Effector CD4-positive, alpha-beta T cell (primary cell): ENCODE results near the gene TRMT2A.
"Not testable (repeated sequence)": the region's sequence is repeated elsewhere in the genome, so short reads cannot be mapped to it uniquely, and the experiment has no call there.

Experiments
- DNase-seq: peaks from one replicate; pipeline ENCODE4 v3.0.0-alpha.2; 2020
- total RNA-seq: gene quantifications from one replicate; lab custom pipeline; 2026; lab: John Stamatoyannopoulos, UW

The TRMT2A gene, protein sequence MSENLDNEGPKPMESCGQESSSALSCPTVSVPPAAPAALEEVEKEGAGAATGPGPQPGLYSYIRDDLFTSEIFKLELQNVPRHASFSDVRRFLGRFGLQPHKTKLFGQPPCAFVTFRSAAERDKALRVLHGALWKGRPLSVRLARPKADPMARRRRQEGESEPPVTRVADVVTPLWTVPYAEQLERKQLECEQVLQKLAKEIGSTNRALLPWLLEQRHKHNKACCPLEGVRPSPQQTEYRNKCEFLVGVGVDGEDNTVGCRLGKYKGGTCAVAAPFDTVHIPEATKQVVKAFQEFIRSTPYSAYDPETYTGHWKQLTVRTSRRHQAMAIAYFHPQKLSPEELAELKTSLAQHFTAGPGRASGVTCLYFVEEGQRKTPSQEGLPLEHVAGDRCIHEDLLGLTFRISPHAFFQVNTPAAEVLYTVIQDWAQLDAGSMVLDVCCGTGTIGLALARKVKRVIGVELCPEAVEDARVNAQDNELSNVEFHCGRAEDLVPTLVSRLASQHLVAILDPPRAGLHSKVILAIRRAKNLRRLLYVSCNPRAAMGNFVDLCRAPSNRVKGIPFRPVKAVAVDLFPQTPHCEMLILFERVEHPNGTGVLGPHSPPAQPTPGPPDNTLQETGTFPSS
- 62.5 reads per million, percentile 73 among the genes with 10 or more reads in this experiment for total RNA-seq

DNA sequence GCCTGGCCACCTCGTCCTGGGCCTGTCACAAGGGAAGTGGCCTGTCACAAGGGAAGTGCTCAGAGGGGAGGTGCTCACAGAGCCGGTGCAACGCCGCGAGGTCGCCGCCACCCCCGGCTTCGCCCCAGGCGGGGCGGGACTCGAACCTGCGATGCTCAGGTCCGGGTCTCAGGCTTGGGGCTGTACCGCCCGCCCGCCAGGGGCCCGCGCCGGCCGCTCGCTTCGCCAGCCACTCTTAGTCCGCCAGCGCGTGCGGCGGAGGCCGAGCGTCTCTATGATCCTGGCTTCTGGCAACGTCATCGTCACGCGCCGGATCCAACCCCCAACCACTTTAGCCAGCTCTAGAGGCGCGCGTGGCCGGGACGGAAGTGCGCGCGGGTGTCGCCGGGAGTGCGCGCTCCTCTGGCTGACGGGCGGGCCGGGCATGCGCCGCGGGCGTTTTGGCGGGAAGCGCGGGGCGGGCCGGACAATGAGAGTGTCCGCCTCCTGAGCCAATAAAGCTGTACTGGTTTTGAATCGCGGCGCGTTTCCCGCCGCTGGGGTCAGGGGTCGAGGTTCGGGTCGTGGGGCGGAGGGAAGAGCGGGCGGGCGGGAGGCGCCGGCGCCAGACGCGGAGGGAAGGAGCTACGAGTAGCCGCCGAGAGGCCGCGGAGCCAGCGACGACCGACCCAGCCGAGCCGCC, at the start of gene TRMT2A:
Gene TRMT2A, minus strand, starts transcription at position 276 of the 682 bp plus-strand sequence. CDS start 320 bp downstream, outside the sequence.
- peak; percentile 96 for DNase-seq

DNA sequence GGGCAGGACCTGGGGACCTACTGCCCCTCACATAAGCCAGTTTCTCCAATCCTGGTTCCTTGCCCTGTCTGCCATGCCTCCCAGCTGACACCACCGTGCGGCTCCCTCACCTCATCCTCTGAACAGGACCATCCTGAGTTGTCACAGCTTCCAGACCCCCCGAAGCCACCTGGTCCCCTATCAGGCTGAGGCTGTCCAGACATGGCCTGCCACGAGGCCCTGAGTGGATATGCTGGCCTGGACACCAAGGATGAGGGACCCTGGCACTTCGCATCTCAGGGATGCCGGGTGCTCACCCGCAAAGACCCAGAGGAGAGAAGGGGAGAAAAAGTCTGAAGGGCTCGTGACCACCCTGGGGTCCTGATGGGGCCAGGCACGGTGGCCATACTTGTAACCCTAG, 49.7 kb upstream of the TRMT2A start:
- DNase-seq: no peak

GRCh38 chr22:20165913-20166312, 48.9 kb upstream of the TRMT2A start:
- DNase-seq: no peak

- no peak for DNase-seq
Observed at GRCh38 chr22:20165421-20165820, 48.4 kb upstream of the TRMT2A start.

- no peak for DNase-seq
Observed at GRCh38 chr22:20164863-20165262, 47.8 kb upstream of the TRMT2A start.

GRCh38 chr22:20160041-20160440, 43.0 kb upstream of the TRMT2A start:
- no peak for DNase-seq

- DNase-seq: not testable (repeated sequence)
Observed at GRCh38 chr22:20159531-20159930, 42.5 kb upstream of the TRMT2A start.

DNA sequence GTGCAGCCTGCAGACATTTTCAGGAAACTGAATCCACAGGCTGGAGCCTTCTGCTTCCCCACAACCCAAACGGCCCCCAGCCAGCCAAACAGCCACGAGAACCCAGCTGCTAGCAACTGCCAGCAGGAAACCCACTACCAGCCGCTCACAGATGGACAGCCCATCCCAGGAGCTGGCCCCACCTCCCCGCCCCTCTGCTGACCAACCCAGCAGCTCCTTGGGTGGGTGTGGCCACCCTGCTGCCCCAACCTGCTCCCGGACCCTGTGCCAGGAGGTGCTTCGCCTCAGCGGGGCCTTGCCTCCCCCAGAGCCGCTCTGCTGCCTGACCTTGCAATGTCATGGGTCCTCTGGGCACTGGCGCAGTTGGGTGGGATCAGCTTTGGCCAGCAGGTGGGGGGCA, 42.0 kb upstream of the TRMT2A start:
- DNase-seq: no peak

- DNase-seq: no peak
Observed at GRCh38 chr22:20158391-20159036, 41.5 kb upstream of the TRMT2A start.

DNA sequence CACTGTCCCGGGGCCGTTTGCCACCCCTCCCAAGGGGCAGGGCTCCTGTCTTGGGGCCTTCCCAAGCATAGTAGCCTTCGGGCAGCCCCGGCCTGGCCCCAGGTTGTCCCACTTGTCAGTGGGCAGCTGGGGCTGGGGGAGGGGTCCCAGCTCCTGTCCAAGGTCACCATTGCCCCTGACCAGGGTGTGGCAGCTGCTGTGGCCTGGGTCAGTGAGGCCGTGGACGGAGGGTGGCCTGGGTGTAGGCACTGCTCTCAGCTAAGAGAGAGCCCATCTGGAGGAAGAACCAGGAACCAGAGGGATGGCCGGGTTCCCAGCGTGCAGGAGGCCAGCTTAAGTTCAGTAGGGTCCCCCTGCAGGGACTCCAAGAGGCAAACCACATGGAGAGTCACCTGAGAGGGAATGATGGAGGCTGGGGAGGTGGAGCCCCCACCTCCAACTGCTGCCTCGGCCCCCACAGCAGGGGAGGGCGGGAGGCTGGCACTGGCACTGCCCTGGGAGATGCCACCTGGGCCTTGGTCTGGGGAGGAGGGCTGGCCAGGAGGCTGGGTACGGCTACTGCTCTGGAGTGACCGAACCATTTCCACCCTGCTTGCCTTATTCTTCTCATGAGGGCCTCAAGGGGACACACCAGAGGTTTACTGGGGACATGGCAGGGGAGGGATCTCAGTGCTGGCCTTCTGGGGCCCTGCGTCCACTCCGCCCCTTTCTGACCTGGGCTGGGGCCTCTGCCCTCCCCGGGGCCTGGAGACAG, 40.6 kb upstream of the TRMT2A start:
- no peak for DNase-seq

- peak; percentile 90 for DNase-seq
Observed at GRCh38 chr22:20156611-20157429, 39.8 kb upstream of the TRMT2A start.

GRCh38 chr22:20156042-20156389, 39.0 kb upstream of the TRMT2A start:
- DNase-seq: no peak

- no peak for DNase-seq
Observed at GRCh38 chr22:20155330-20156041, 38.5 kb upstream of the TRMT2A start.

- no peak for DNase-seq
Observed at GRCh38 chr22:20154602-20155187, 37.7 kb upstream of the TRMT2A start.

- no peak for DNase-seq
Observed at GRCh38 chr22:20153945-20154344, 36.9 kb upstream of the TRMT2A start.

DNA sequence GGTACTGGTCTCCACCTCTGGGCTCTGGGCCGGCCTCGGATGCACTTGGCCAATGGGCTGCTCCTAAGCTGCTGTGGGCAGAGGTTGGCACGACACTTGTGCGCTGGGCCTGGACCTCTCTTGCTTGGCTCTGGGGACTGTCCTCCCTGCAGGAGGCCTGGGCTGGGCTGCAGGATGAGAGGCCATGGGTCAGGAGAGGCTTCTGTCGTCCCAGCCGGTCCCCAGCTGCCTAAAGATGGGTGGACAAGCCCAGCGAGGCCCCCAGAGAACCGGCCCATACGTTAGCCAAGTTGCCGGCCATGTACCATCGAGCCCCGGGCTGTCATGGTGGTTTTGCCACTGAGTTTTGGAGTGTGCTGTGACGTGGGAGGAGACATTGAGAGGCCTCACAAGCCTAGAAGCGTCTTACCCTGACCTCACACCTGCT, 35.5 kb upstream of the TRMT2A start:
- DNase-seq: no peak

- no peak for DNase-seq
Observed at GRCh38 chr22:20151276-20151588, 34.2 kb upstream of the TRMT2A start.

GRCh38 chr22:20150381-20151275, 33.6 kb upstream of the TRMT2A start, which contains the start of gene CCDC188:
TSS of gene CCDC188 (minus strand) at chr22:20151055. CDS start at chr22:20150986, 69 bp downstream.
- DNase-seq: no peak
